ENCODE data around the gene ERC1.

Gene ERC1

GRCh38 chr12:1499351-1499750 lies 508.3 kb downstream of the ERC1 start:
- no peak for DNase-seq (ENCODE audit: low read depth)
- TF ChIP-seq CTCF (IDR thresholded peaks at IDR 0.05; ENCODE audit: insufficient read depth, low read depth, low read length, missing control alignments) = no peak
- H3K4me3 ChIP-seq (ENCODE audit: low read length) = no peak overlapping the region

- DNase-seq (ENCODE audit: low read depth) = no peak
- TF ChIP-seq CTCF (IDR thresholded peaks at IDR 0.05; ENCODE audit: insufficient read depth, low read depth, low read length, missing control alignments) = no peak
- no peak overlapping the region for H3K4me3 ChIP-seq (ENCODE audit: low read length)
These were observed 509.2 kb downstream of the ERC1 start for GRCh38 chr12:1500095-1500801.

- no peak for DNase-seq (ENCODE audit: low read depth)
- TF ChIP-seq CTCF (IDR thresholded peaks at IDR 0.05; ENCODE audit: insufficient read depth, low read depth, low read length, missing control alignments) = no peak
- H3K4me3 ChIP-seq (ENCODE audit: low read length) = no peak overlapping the region
These were observed 510.0 kb downstream of the ERC1 start for GRCh38 chr12:1501001-1501400.

- no peak overlapping the region for H3K4me3 ChIP-seq (ENCODE audit: low read length)
- no peak for TF ChIP-seq CTCF (IDR thresholded peaks at IDR 0.05; ENCODE audit: insufficient read depth, low read depth, low read length, missing control alignments)
- DNase-seq (ENCODE audit: low read depth) = no peak
These were observed 510.8 kb downstream of the ERC1 start for GRCh38 chr12:1501695-1502378.

- TF ChIP-seq CTCF (IDR thresholded peaks at IDR 0.05; ENCODE audit: insufficient read depth, low read depth, low read length, missing control alignments) = no peak
- no peak for DNase-seq (ENCODE audit: low read depth)
- H3K4me3 ChIP-seq (ENCODE audit: low read length) = no peak overlapping the region
These were observed 511.3 kb downstream of the ERC1 start for GRCh38 chr12:1502379-1502720.

- no peak for DNase-seq (ENCODE audit: low read depth)
- TF ChIP-seq CTCF (IDR thresholded peaks at IDR 0.05; ENCODE audit: insufficient read depth, low read depth, low read length, missing control alignments) = no peak
- no peak overlapping the region for H3K4me3 ChIP-seq (ENCODE audit: low read length)
These were observed 511.8 kb downstream of the ERC1 start for GRCh38 chr12:1502831-1503230.

GRCh38 chr12:1503281-1503711 lies 512.3 kb downstream of the ERC1 start:
- DNase-seq (ENCODE audit: low read depth) = no peak
- H3K4me3 ChIP-seq (ENCODE audit: low read length) = no peak overlapping the region
- no peak for TF ChIP-seq CTCF (IDR thresholded peaks at IDR 0.05; ENCODE audit: insufficient read depth, low read depth, low read length, missing control alignments)
